Measurements from ENCODE around the gene IQSEC1. TPM values are rescaled to one million over a fixed set of nuclear protein-coding genes. Genes with fewer than 3 reads are reported as not detected.

The IQSEC1 gene
- total and polyA plus RNA-seq, 9 of the 15 experiments (the other 6 are each of a cell fraction or from before 2014, with no cell fraction given), result 0.56 to 39.0 (median 6.8) TPM

DNA sequence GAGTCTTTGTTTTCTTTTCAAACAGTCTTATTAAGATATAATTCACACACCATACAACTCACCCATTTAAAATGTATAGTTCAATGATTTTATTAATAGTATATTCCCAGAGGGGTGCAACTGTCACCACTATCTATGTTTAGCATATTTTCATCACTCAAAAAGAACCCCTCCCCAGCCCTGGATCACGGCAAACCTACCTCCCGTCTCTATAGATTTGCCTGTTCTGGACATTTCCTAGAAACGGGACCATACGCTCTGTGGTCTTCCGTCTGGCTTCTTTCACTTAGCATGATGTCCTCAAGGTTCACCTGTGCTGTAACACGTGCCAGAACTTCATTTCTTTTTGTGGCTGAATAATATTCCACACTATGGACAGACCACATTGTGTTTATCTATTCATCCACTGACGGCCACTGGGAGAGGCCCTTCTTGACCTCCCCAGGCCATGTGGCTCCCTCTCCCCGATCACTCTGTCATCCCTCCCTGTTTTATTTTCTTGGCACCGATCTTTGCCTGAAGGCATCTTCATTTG is 56.4 kb downstream of the IQSEC1 start:
- in situ Hi-C loops (cut with MboI) (no loop called here), intact Hi-C loops (cut with micrococcal nuclease) (no loop called here)
- ChIA-PET CTCF (ENCODE audit: low intra/inter-chr PET ratio) (no interaction called here), POLR2A (no interaction called here)
- Histone ChIP-seq H3K79me2 (ENCODE audit: control insufficient read depth, insufficient read depth, low read length) (no peaks in the 10 kb centered on the region), H3K4me2 (ENCODE audit: insufficient read depth, low read length) (peak overlapping the region; percentile 56; the same call in 1 of the 2 replicates), H2AFZ (ENCODE audit: low read depth, low read length) (peak overlapping the region; percentile 89), H3K9ac (ENCODE audit: insufficient read depth in 1 of 2, low read depth in 2 of 2, low read length in 2 of 2) (no peak overlapping the region; a peak in 2 of 4 replicates), H3K4me3 (no peak overlapping the region), H3K36me3 (ENCODE audit: control insufficient read depth, insufficient read depth, low read length) (no peaks in the 10 kb centered on the region), H3K27ac (ENCODE audit: extremely low read depth, low read depth, low read length) (peak overlapping the region; percentile 16; the same call in 1 of the 3 replicates), H3K4me1 (replicated peaks in 1 of 2; ENCODE audit: control insufficient read depth in 2 of 2, insufficient read depth in 2 of 2, low read length in 2 of 2) (peaks cover 37 to 79% of the 10 kb centered on the region in 2 experiments), H3K9me1 (ENCODE audit: control insufficient read depth, insufficient read depth, low read length) (no peaks in the 10 kb centered on the region), H3K27me3 (ENCODE audit: control insufficient read depth in 2 of 2, insufficient read depth in 2 of 2, low read length in 2 of 2) (peaks cover 7 to 9% of the 10 kb centered on the region in 2 experiments; a peak in 4 of 5 replicates), H4K20me1 (replicated peaks; ENCODE audit: control insufficient read depth, insufficient read depth, low read length) (0 out of 2 replicates have a peak, but pooled peaks cover under 1% of the 10 kb centered on the region), H3K9me3 (replicated peaks; ENCODE audit: control insufficient read depth, insufficient read depth, low read depth, low read length) (no peaks in the 10 kb centered on the region)
- DNase-seq (ENCODE audit: extremely low read depth in 1 of 4, low spot score in 3 of 4) (no peak), ATAC-seq (peak; percentile 4; the same call in 1 of the 3 replicates), FAIRE-seq (peak; percentile 71)
- BruUV-seq (replicated peaks), result no TSS peak
- WGBS (ENCODE audit: insufficient coverage, low coverage, missing lambda C conversion rate), result 12% methylated on average over 9 of the region's 9 CpGs
- TF ChIP-seq ZNF589 (CRISPR knock-in tag; IDR thresholded peaks at IDR 0.05; ENCODE audit: low read depth) (no peak), KLF6 (CRISPR knock-in tag; IDR thresholded peaks at IDR 0.05; ENCODE audit: borderline replicate concordance) (no peak), CBFB (CRISPR knock-in tag; IDR thresholded peaks at IDR 0.05) (no peak), PHF20 (IDR thresholded peaks at IDR 0.05; ENCODE audit: partially characterized antibody) (no peak), FOSL1 (tag; conservative IDR thresholded peaks at IDR 0.05) (no peak), TAL1 (IDR thresholded peaks at IDR 0.05) (no peak), TCF3 (CRISPR knock-in tag; IDR thresholded peaks at IDR 0.05) (peak; percentile 34), ZNF146 (CRISPR knock-in tag; IDR thresholded peaks at IDR 0.05; ENCODE audit: unreplicated experiment) (peak; percentile 56), ZNF75A (CRISPR knock-in tag; IDR thresholded peaks at IDR 0.05) (no peak), ZNF232 (CRISPR knock-in tag; IDR thresholded peaks at IDR 0.05) (no peak), RBFOX2 (IDR thresholded peaks at IDR 0.05; ENCODE audit: low read depth, low read length) (no peak), HMGN3 (IDR thresholded peaks at IDR 0.05; ENCODE audit: borderline replicate concordance, extremely low read depth, insufficient read length, low read depth, low read length) (no peak)
- TF ChIP-seq, protein P1, sequence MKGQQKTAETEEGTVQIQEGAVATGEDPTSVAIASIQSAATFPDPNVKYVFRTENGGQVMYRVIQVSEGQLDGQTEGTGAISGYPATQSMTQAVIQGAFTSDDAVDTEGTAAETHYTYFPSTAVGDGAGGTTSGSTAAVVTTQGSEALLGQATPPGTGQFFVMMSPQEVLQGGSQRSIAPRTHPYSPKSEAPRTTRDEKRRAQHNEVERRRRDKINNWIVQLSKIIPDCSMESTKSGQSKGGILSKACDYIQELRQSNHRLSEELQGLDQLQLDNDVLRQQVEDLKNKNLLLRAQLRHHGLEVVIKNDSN (CRISPR knock-in tag; IDR thresholded peaks at IDR 0.05), result no peak; the same call in 1 of the 2 replicates
- TF ChIP-seq, protein P2, sequence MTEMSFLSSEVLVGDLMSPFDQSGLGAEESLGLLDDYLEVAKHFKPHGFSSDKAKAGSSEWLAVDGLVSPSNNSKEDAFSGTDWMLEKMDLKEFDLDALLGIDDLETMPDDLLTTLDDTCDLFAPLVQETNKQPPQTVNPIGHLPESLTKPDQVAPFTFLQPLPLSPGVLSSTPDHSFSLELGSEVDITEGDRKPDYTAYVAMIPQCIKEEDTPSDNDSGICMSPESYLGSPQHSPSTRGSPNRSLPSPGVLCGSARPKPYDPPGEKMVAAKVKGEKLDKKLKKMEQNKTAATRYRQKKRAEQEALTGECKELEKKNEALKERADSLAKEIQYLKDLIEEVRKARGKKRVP (CRISPR knock-in tag; IDR thresholded peaks at IDR 0.05), result no peak
- TF ChIP-seq, protein P3, sequence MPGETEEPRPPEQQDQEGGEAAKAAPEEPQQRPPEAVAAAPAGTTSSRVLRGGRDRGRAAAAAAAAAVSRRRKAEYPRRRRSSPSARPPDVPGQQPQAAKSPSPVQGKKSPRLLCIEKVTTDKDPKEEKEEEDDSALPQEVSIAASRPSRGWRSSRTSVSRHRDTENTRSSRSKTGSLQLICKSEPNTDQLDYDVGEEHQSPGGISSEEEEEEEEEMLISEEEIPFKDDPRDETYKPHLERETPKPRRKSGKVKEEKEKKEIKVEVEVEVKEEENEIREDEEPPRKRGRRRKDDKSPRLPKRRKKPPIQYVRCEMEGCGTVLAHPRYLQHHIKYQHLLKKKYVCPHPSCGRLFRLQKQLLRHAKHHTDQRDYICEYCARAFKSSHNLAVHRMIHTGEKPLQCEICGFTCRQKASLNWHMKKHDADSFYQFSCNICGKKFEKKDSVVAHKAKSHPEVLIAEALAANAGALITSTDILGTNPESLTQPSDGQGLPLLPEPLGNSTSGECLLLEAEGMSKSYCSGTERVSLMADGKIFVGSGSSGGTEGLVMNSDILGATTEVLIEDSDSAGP (CRISPR knock-in tag; IDR thresholded peaks at IDR 0.05), result no peak
- TF ChIP-seq, protein P4, sequence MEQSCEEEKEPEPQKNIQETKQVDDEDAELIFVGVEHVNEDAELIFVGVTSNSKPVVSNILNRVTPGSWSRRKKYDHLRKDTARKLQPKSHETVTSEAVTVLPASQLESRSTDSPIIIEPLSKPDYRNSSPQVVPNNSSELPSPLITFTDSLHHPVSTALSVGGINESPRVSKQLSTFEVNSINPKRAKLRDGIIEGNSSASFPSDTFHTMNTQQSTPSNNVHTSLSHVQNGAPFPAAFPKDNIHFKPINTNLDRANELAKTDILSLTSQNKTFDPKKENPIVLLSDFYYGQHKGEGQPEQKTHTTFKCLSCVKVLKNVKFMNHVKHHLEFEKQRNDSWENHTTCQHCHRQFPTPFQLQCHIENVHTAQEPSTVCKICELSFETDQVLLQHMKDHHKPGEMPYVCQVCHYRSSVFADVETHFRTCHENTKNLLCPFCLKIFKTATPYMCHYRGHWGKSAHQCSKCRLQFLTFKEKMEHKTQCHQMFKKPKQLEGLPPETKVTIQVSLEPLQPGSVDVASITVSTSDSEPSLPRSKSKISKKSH (CRISPR knock-in tag; IDR thresholded peaks at IDR 0.05), result no peak
- TF ChIP-seq, protein P5, sequence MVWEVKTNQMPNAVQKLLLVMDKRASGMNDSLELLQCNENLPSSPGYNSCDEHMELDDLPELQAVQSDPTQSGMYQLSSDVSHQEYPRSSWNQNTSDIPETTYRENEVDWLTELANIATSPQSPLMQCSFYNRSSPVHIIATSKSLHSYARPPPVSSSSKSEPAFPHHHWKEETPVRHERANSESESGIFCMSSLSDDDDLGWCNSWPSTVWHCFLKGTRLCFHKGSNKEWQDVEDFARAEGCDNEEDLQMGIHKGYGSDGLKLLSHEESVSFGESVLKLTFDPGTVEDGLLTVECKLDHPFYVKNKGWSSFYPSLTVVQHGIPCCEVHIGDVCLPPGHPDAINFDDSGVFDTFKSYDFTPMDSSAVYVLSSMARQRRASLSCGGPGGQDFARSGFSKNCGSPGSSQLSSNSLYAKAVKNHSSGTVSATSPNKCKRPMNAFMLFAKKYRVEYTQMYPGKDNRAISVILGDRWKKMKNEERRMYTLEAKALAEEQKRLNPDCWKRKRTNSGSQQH (CRISPR knock-in tag; IDR thresholded peaks at IDR 0.05), result no peak
